ENCODE results near the gene LMOD1.

LMOD1 gene

GRCh38 chr1:201896951-201897391 is 49.4 kb downstream of the LMOD1 start:
- no peak for DNase-seq (ENCODE audit: extremely low spot score)
- TF ChIP-seq CTCF (IDR thresholded peaks at IDR 0.05; ENCODE audit: control extremely low read depth, extremely low read depth, low read depth, missing control alignments), result no peak
- CTCF ChIA-PET, result interaction anchor here (1.2 to 8.7 kb wide), 32 partner anchors 10 to 283 kb away, joined by 3 to 174 read pairs (median 8); partner anchors contain the start of genes GPR37L1, IPO9 and LMOD1
- POLR2A ChIA-PET, result no interaction called here

GRCh38 chr1:201895913-201896807 is 50.2 kb downstream of the LMOD1 start:
- ChIA-PET CTCF (interaction anchor here (0.6 to 8.7 kb wide), 57 partner anchors 11 to 824 kb away, joined by 3 to 174 read pairs (median 5); partner anchors contain the start of genes GPR37L1, IPO9, LMOD1 and RNPEP), POLR2A (interaction anchor here (0.5 kb wide), 1 partner anchor 65 kb away, joined by 5 read pairs; no protein-coding TSS in a partner anchor)
- peak; percentile 93 for TF ChIP-seq CTCF (IDR thresholded peaks at IDR 0.05; ENCODE audit: control extremely low read depth, extremely low read depth, low read depth, missing control alignments)
- DNase-seq (ENCODE audit: extremely low spot score), result peak; percentile 90

- POLR2A ChIA-PET, result no interaction called here
These were observed 51.2 kb downstream of the LMOD1 start for GRCh38 chr1:201895120-201895665.

GRCh38 chr1:201894343-201895119 is 51.8 kb downstream of the LMOD1 start:
- TF ChIP-seq CTCF (IDR thresholded peaks at IDR 0.05; ENCODE audit: control extremely low read depth, extremely low read depth, low read depth, missing control alignments), result no peak
- CTCF ChIA-PET, result interaction anchor here (0.9 to 8.7 kb wide), 30 partner anchors 12 to 825 kb away, joined by 3 to 174 read pairs (median 10); partner anchors contain the start of genes GPR37L1, LGR6, RNPEP and TIMM17A
- DNase-seq (ENCODE audit: extremely low spot score), result no peak
- POLR2A ChIA-PET, result no interaction called here

More at GRCh38 chr1:201895120-201895665, 51.2 kb downstream of the LMOD1 start:
- TF ChIP-seq CTCF (IDR thresholded peaks at IDR 0.05; ENCODE audit: control extremely low read depth, extremely low read depth, low read depth, missing control alignments), result no peak
- CTCF ChIA-PET, result interaction anchor here (0.6 to 8.7 kb wide), 54 partner anchors 12 to 825 kb away, joined by 3 to 174 read pairs (median 6); partner anchors contain the start of genes GPR37L1, IPO9, LMOD1 and RNPEP
- DNase-seq (ENCODE audit: extremely low spot score), result no peak

GRCh38 chr1:201893431-201893830 is 52.9 kb downstream of the LMOD1 start:
- DNase-seq (ENCODE audit: extremely low spot score), result no peak
- TF ChIP-seq CTCF (IDR thresholded peaks at IDR 0.05; ENCODE audit: control extremely low read depth, extremely low read depth, low read depth, missing control alignments), result no peak
- CTCF ChIA-PET, result interaction anchor here (0.9 to 8.7 kb wide), 10 partner anchors 11 to 300 kb away, joined by 3 to 174 read pairs (median 10); partner anchors contain the start of gene LGR6
- POLR2A ChIA-PET, result no interaction called here

Data from GM10248 (cell line).